Measurements from ENCODE around the gene COL15A1.

Gene COL15A1

GRCh38 chr9:98949565-98949964, 5.9 kb downstream of the COL15A1 start:
- no peak for DNase-seq (ENCODE audit: low read depth in 3 of 3)

DNA sequence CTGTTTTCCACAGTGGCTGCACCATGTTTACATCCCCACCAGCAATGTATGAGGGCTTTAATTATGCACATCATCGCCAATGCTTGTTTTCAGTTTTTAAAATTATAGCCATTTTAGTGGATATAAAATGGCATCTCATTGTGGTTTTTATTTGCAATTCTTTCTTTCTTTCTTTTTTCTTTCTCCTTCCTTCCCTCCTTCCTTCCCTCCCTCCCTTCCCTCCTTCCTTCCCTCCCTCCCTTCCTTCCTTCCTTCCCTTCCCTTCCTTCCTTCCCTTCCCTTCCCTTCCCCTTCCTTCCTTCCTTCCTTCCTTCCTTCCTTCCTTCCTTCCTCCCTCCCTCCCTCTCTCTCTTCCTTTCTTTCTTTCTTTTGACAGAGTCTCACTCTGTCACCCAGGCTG, 6.6 kb downstream of the COL15A1 start:
- no peak for DNase-seq (ENCODE audit: low read depth in 3 of 3)

- DNase-seq (ENCODE audit: low read depth in 3 of 3): no peak
These were observed 8.3 kb downstream of the COL15A1 start for GRCh38 chr9:98951967-98952366.

DNA sequence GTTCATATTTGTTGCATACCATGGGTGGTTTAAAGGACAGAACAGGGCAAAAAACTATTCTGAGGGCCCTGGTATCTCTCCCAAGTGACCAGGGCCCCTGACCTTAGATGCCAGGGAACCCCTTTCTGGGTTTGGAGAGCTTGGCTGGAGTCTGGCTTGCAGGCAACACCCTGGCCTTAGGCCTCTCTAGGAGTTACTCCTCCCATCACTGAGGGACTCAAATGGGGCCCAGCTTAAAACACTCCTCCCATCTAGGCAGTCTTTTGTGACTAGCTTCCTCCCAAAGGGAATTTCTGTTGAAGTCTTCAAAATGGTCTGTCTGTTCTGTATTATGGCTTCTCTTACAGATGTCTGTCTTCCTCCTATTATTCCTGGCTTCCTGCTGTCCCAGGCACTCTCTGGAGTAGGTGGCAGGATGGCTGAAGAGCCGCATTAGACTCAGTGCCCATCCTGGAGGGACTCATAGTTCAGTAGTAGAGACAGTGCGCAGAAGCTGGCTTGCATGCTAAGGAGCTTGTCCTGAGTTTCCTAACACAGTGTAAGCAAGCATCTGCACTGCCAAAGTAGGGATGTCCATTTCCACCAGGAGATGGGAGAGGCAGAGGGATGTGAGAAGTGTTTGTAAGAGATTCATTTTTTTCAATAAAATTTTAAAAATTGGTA, 10.0 kb downstream of the COL15A1 start:
- DNase-seq (ENCODE audit: low read depth in 3 of 3): no peak

DNA sequence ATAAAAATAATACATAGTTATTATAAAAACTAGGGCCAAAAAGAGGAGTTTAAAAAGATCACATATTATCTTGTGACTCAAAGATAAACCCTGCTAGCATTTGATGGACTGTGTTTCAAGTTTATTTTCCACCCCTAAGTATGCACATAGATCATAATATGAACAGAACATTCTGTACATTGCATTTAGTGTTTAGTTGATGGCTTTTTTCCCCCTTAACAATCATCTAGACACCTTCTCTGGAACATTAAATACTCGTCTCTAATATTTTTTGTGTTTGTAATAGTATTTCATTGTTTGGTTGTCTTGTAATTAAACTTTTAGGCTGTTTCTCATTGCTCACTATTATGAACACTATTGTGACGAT, 10.5 kb downstream of the COL15A1 start:
- no peak for DNase-seq (ENCODE audit: low read depth in 3 of 3)

DNA sequence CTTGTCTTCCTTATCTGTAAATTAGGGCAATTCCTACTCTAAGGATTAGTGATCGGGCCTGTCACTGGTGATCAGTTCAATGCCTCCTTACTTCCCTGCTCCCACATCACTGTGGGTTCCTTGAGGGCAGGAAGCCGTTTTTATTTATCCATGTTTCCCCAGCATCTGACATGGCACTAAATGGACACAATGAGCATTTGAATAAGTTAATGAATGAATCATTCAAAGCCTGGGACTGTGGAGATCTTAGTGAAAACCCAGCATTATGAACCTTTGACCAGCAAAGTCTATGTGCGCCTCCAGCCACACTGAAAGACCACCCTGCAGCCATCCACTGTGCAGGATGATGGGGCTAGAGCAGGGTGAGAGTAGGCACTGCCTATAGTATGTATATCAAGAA, 11.6 kb downstream of the COL15A1 start:
- DNase-seq (ENCODE audit: low read depth in 3 of 3): no peak

DNA sequence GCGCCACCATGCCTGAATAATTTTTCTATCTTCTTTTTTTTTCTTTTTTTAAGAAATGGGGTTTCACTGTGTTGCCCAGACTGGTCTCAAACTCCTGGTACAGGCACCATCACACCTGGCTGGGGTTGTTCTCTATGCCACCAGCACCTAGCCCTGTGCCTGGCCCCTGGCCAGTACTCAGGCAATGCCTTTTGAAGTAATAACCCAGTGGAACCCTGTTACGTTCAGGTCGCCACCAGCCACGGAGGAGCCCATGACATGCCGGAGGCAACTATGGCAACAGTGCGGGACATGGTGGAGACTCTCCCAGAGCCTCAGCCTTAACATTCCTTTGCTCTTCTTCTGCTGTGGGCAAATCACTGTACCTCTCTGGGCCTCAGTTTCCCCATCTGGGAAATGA, 14.1 kb downstream of the COL15A1 start:
- no peak for DNase-seq (ENCODE audit: low read depth in 3 of 3)

- DNase-seq (ENCODE audit: low read depth in 3 of 3): no peak
These were observed 14.7 kb downstream of the COL15A1 start for GRCh38 chr9:98958271-98958984.

DNA sequence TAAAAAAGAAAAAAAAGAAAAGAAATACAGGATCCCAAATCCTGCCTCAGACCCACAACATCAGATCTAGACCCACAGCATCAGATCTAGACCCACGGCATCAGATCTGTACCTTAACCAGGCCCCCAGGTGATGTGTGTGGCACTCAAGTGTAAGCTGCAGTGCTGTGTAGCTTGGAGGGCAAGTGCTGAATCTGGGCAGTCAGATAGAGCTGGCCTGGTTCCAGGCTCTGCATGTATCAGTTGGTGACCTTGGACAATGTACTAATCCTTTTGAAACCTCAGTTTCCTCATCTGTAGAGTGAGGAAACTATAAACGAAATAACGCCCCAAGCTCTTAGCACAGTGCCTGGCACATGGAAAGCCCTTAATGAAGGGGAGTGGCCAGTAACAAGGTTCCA, 16.7 kb downstream of the COL15A1 start:
- no peak for DNase-seq (ENCODE audit: low read depth in 3 of 3)

DNA sequence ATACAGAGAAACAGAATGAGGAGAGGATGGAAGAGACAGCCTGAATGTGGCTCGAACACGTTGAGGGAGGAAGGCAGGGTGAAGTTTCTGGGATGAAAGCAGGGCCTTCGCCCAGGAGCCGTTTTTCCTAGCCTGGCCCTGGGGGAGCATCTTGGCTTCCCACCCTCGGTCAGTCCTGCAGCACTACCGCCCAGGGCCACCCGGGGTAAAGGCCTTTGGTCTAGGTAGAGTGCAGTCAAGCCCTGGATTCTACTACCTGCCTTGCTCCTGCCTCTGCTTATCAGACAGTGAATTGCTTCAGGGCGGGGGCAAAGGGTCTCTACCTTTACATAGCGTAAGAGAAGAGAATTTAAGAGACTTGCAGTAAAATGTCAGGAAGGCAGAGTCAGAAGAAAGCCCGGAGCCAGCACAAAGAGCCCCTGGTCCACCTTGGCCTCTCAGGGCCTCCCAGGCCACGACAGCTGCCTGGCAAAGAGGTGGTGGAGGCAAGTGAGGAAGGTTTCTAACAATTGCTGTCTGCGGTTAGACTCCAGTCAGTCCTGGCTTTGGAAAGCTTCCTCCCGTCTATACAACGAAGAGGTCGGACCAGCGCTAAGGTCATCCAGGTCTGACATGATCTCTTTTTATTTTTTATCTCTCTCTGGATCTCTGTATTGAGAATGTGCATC, 17.9 kb downstream of the COL15A1 start:
- no peak for DNase-seq (ENCODE audit: low read depth in 3 of 3)

DNA sequence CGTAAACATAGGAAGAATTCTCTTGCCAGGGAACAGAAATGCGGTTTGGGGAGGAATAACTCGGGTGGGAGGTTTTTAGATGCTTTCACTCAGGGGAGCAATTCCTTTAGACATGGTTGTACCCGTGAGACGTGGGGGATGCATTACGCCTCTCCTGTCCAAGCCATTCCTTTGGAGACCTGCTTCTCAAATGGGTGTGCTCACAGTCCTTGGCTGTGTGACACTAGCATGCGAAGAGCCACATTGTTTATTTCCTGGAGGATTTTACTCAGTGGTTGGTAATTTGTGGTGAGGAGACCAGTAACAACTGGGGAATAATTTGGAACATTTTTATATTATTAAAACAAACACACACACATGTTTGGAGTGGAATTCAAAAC, 18.5 kb downstream of the COL15A1 start:
- DNase-seq (ENCODE audit: low read depth in 3 of 3): no peak

- DNase-seq (ENCODE audit: low read depth in 3 of 3): no peak
These were observed 19.2 kb downstream of the COL15A1 start for GRCh38 chr9:98962861-98963260.

GRCh38 chr9:98964201-98964600, 20.5 kb downstream of the COL15A1 start:
- no peak for DNase-seq (ENCODE audit: low read depth in 3 of 3)

DNA sequence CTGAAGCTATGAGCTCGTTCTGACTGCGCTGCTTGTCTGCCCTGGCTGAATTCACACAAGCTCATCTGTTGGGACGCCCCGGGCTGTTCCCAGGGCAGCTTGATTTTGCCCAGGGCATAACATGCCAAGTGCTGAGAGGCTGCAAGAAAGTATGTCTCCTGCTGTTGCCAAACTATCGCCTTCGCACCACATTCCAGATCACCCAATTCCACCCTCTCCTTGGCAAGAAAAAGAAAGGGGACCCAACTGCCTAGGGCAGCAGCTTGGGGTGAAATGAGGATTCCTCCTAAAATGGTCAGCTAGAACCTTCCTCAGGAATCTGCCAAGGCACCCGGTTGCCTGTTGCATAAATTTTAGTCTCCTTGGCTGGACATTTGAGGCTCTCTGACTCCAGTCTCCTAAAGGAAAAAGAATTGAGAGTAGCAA, 21.2 kb downstream of the COL15A1 start:
- no peak for DNase-seq (ENCODE audit: low read depth in 3 of 3)

GRCh38 chr9:98966676-98967075, 23.0 kb downstream of the COL15A1 start:
- DNase-seq (ENCODE audit: low read depth in 3 of 3): no peak

DNA sequence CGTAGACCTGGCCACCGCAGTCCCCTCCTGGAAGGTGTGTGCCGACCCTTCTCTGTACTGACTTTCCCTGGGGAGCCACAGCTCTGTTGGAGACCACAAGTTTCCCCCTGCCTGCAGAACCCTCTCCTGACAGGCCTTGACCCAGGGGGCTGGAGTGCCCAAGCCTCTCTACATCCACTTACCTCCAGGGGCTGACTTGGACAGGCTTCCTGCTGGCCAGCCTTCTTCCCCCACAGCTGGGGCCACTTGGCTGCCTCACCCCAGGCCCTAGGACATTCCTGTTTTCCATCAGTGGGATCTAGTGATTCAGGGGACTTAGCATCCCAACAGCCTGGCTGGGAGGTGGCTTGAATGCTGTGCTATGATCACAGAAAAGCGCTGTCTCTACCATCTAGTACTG, 23.6 kb downstream of the COL15A1 start:
- no peak for DNase-seq (ENCODE audit: low read depth in 3 of 3)

- DNase-seq (ENCODE audit: low read depth in 3 of 3): no peak
These were observed 24.0 kb downstream of the COL15A1 start for GRCh38 chr9:98967680-98968079.

DNA sequence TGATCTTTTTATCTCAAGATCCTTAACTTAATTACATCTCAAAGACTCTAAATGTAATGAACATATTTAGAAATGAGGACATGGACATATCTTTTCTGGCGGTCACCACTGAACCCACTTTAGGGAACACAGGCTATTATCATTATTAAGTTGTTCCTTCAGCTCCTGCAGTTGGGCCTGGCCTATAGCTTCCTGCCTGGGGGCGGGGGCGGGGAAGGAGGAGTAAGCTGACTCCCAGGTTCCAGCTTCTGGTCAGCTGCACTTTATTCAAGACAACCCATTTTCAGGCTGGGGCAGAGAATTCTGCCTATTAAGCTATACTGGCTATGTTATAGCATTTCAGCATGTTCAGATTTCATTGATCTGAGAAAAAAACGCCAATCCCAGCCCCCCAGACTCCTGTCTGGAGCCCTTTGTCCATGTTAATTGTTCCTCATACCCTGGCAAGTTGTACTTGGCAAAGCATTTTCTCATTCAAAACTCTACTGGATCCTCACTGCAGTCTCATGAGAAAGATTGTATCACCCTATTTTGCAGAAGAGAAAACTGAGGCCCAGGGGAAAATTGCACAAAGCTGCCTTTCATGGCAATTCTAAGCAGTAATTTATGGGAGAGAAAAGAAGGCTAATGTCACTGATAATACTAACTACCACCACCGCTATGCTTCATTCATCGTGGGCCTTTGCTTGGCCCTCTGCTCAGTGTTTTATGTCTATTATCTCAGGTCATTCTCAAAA, 25.1 kb downstream of the COL15A1 start:
- no peak for DNase-seq (ENCODE audit: low read depth in 3 of 3)

DNA sequence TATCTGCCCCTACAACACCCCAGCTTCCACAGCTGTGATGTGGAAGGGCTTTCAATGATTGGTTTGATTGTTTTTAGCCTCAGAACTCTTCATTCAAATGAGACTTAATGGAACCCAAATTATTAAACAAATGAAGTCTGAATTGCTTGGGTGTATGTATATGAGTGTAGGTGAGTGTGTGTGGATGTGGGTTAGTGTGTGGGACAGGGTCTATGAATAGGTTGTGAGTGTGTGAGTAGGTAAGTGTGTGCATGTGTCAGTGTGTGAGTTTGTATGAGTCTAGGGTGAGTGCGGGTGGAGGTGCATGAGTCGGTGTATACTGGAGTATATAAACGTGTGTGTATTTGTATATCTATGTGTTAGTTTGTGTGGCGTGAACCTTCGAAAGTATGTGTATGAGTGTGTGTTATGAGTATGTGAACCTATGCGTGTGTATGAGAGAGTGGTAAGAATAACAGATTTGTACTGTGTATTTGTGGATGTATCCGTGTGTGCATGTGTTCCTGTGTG, 26.9 kb downstream of the COL15A1 start:
- DNase-seq (ENCODE audit: low read depth in 3 of 3): no peak

DNA sequence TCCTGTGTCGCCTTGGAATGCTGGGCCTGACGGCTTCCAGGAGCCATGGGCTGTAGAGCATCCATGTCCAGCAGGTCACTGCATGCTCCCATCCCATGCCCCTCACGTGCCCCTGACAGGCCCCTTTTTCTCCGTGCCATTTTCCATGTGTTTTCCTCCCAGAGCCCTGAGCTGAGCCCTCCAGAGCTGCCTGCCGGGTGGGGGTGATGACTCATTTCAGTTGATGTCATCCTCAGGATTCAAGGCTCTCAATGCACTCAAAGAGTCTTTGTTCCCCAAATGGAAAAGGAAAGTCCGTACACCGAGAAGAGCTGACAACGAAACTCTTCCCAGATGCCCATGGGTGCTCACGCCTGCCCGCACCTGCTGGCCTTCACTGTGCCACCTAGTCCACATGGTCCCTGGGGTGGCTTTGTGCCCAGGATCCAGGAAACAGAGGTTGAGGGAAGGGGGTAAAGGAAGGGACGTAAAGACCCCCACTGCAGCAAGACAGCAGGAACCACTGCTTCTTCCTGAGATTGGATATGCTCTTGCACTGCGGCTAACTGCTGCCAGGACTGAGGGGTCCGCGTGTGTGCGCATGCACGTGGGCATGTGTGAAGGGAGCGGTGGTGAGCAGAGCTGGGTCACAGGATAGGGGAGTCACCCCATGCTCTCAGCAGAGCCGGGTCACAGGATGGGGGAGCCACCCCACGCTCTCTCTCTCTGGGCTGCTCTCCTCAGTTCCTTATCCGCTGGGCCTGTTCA, 27.6 kb downstream of the COL15A1 start:
- DNase-seq (ENCODE audit: low read depth in 3 of 3): no peak

DNA sequence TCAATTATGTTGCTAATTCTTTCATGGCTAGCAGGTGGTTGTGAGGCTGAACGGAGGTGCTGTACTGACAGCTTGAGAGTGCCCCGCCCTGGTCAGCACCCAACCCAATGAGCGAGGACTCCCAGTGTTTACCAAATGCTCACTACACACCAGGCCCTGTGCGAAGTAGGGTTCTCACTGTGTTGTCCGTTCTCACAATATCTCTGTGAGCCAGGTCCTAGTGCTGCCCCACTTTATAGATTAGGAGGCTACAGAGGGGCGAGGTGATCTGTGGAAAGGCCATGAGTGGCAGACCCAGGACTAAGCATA, 28.2 kb downstream of the COL15A1 start:
- DNase-seq (ENCODE audit: low read depth in 3 of 3): no peak

DNA sequence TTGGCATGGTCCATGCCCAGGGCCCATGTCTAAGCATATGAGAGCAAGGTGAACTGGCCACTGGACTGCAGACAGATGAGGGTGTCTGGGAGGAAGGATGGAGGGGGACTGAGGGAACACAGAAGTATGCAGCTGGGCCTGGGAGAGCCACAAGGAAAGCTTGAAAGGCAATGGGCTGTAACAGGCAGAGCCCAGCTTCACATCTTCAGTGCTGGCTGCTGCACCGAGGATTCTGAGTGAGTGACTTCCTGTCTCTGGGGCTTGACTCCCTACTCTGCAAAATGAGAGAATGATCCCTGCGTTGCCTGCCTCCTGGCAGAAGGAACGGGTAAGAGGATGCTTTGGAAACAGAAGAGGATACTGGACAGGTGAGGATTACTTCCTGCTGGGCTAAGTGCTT, 29.0 kb downstream of the COL15A1 start:
- DNase-seq (ENCODE audit: low read depth in 3 of 3): no peak
